ENCODE data around the gene CDC25C.

- TF ChIP-seq CTCF (IDR thresholded peaks at IDR 0.05; ENCODE audit: low read depth, low read length), result no peak
- no peak for TF ChIP-seq EZH2phosphoT487 (IDR thresholded peaks at IDR 0.05; ENCODE audit: low read depth)
Observed at GRCh38 chr5:138353560-138354080, 22.0 kb upstream of the CDC25C start.

All from OCI-LY3 (cell line).